Retinal pigment epithelial cell (primary cell): ENCODE data around the gene SCAMP5.
A peak's percentile ranks its signal among the peaks of the same experiment; 100 is the strongest.

ENCODE experiments used
- DNase-seq: peaks from one replicate; pipeline ENCODE4 v3.0.0-alpha.2; 2010; ENCODE audit warnings: low read depth
- H3K4me3 ChIP-seq: 2 replicates; pipeline ENCODE4 v1.5.1; 2011; ENCODE audit warnings: mild to moderate bottlenecking, low read length, control low read depth, moderate library complexity
- TF ChIP-seq, protein P1 (sequence below): conservative IDR thresholded peaks from 2 replicates; pipeline ENCODE4 v1.5.1; 2011; ENCODE audit warnings: low read depth, low read length, control low read depth, inconsistent platforms

Gene SCAMP5

DNA sequence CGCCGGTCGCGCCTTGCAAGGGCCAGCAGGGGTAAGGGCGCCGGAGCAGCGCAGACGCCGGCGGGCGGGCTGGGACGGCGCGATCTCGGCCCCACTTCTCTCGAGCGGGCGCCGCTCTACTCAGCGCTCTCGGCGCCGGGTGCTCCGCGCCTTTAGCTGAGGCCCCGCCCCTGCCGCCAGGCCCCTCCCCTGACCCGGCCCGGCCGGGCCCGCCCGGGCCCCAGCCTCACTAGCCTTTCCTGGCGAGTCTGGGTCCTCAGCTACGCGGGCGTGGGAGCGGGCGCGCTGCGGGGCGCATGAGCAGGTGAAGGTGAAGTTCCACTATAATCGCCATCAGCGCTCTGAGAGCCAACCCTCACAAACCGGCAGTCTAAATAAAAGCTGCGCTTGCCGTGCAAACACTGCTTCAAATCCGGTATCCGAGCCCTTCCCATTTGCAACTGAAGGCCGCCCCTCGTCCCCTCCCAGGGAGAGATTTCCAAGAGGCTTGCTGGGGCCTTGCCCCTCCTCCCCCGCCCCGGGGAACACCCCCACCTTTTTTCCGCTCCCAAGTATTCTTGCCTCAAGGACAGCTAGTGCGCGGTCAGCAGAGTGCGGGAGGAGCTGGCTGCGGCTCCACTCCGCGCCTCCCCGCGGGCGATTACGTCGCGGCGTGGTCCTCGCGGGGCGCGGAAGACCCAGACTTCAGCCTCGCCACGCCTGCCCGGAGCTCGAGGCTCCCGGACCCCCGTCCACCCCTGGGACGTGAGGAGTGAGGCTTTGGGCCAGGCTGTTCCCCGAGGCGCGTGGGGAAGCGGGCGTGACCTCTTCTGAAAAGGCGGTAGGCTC lies 38.5 kb upstream of the SCAMP5 start, which contains the start of gene RPP25:
Gene RPP25, minus strand, starts transcription at position 125 of the 828 bp plus-strand sequence. CDS start 189 bp downstream, outside the sequence.
- TF ChIP-seq, protein P1, sequence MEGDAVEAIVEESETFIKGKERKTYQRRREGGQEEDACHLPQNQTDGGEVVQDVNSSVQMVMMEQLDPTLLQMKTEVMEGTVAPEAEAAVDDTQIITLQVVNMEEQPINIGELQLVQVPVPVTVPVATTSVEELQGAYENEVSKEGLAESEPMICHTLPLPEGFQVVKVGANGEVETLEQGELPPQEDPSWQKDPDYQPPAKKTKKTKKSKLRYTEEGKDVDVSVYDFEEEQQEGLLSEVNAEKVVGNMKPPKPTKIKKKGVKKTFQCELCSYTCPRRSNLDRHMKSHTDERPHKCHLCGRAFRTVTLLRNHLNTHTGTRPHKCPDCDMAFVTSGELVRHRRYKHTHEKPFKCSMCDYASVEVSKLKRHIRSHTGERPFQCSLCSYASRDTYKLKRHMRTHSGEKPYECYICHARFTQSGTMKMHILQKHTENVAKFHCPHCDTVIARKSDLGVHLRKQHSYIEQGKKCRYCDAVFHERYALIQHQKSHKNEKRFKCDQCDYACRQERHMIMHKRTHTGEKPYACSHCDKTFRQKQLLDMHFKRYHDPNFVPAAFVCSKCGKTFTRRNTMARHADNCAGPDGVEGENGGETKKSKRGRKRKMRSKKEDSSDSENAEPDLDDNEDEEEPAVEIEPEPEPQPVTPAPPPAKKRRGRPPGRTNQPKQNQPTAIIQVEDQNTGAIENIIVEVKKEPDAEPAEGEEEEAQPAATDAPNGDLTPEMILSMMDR, result no peak
- H3K4me3 ChIP-seq, result peak within 1 kb of the TSS; percentile 55
- DNase-seq, result no peak

DNA sequence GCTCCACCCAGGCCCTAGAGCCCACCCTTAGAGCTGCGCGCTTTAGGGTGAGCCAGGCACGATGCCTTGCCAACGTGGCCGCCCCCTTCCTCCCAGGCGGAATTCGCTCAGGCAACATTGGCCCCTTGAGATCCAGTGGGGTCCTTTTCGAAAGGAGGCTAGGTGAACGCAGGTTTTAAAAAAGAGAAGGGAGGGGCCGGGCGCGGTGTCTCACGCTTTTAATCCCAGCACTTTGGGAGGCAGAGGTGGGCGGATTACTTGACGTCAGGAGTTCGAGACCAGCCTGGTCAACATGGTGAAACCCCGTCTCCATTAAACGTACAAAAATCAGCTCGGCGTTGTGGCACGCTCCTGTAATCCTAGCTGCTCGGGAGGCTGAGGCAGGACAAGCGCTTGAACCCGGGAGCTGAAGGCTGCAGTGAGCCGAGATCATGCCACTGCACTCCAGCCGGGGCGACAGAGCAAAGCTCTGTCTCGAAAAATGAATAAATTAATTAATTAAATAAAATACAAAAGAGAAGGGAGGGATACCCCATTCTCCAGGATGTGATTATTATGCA lies 37.8 kb upstream of the SCAMP5 start:
- TF ChIP-seq, protein P1, result no peak
- peak overlapping the region; percentile 55 for H3K4me3 ChIP-seq
- DNase-seq, result no peak

DNA sequence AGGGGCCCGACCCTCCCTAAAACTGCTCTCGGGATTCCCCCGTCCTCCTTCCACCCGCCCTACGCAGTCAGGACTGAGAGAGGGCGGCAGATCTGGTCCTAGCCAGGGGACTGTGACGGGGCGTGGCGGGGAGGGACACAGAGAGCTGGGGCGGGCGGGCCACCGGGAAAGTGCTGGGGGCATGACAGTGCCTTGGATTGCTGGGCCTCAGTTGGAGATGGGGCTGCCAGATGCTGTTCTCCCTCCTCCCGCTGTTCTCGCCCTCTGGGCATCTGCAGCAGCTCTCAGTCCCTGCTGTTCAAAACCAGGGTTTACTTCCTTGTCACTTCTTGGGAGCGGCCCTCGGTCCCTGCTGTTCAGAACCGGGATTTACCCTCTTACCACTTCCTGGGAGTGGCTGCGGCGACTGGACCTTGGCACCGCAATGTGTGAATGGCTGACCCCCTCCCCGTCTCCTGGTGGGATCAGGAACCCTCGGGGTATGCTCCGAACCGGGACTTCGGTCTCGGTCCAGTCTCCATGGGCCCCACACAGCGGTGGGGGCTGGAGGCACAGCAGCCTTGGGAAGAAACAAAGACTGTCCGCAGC lies 36.9 kb upstream of the SCAMP5 start:
- no peak for DNase-seq
- TF ChIP-seq, protein P1, result no peak
- peak overlapping the region; percentile 33 for H3K4me3 ChIP-seq

DNA sequence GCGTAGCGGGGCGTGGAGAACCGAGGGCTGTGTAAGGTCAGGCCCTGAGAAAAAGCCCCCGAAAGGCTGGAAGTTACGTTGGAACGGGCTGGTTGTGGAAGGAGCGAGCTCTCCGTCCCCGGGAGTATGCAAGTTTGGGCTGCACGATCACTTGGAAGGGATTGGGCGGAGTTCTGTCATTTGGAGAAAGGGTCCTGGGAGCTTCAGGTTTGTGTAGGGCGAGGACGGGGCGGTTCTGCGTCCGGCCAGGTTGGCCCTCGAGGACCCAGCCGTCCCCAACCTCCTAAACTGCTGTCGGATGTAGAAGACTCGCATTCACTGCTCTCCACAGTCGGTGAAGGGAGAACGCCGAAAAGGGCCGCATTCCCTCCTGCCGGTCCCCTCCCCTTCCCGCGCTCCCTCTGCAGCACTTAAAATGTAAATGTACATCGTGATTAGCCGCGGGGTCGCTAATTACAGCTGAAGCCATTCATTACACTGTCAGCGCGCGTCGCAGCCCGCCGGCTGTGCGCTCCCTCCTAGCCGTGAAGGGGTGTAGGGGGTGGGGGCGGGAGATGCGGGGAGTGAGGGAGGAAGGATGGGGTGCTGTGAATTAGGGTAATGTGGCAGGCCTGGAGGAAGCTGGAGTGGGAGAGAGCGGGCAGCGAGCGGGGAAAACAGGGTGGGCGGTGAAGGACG lies 36.3 kb upstream of the SCAMP5 start:
- TF ChIP-seq, protein P1, result no peak
- H3K4me3 ChIP-seq, result peak overlapping the region; percentile 33
- no peak for DNase-seq

DNA sequence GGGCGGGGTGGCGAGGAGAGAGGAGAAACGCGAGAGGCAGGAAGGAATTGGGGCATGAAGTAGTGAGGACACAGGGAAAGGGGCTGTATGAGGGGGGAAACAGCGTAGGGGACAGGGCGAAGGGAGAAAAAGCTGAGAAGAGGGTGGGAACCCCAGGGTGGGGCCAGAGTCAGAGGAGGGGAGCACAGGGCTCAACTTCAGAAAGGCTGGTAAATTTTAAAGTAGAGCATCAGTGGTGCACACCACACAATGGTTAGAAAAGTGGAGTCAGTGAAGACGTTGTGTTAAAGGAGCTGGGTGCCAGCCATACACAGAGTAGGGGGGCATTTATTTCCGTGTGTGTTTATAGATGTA lies 35.8 kb upstream of the SCAMP5 start:
- TF ChIP-seq, protein P1, result no peak
- no peak overlapping the region for H3K4me3 ChIP-seq
- no peak for DNase-seq

DNA sequence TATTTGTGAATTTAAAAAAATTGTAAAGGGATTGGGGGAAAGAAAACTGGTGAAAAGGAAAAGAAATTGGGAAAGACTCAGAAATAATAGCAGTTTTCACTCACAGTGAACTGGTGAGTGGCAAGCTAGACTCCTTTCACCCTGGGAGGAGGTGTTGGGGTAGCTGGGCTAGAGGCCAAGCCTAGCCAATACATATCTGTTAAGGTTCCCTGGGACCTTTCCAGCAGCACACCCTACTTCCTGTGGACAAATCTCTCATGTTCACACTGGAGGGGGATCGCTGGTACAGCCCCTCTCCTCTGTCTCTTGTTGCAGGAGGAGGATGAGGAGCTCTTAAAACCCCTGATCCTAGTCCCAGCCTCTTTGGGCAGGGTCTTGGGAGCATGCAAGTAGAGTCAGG lies 35.1 kb upstream of the SCAMP5 start:
- TF ChIP-seq, protein P1, result no peak
- DNase-seq, result no peak

More for the DNA sequence above, 35.1 kb upstream of the SCAMP5 start:
- no peak overlapping the region for H3K4me3 ChIP-seq
